T-helper 1 cell treated with Interleukin-12 subunit alpha and Interleukin-12 subunit beta and Interleukin-4 antibody, amounts not matched to agents 30 ng/mL and 1 ng/mL, for 36 hours (primary cell): ENCODE results near the gene KIR3DL3. TPM values are rescaled to one million over a fixed set of nuclear protein-coding genes. Genes with fewer than 3 reads are reported as not detected.
"Not testable (repeated sequence)": the region's sequence is repeated elsewhere in the genome, so short reads cannot be mapped to it uniquely, and the experiment has no call there.

Experiments used
- intact Hi-C: fragments of 100-400 bp; cut with micrococcal nuclease; formaldehyde crosslinking; loops from one replicate; pipeline ENCODE4 v1.15.1; 2024
- total RNA-seq: library from RNA; stranded (reverse); gene quantifications from 2 replicates; pipeline ENCODE4 v1.2.3, GENCODE V29; 2022

The KIR3DL3 gene
- total RNA-seq: not detected in 2 replicates

GRCh38 chr19:54724142-54724541, at the start of gene KIR3DL3:
KIR3DL3 (plus strand) TSS chr19:54724442; CDS start chr19:54724497, 55 bp downstream.
- intact Hi-C loops: no loop called here

GRCh38 chr19:54676210-54676834, 47.9 kb upstream of the KIR3DL3 start:
- intact Hi-C loops: loop anchor here (1.0 kb wide), 1 partner anchor 195 kb away; no protein-coding TSS in a partner anchor

GRCh38 chr19:54677217-54677616, 47.0 kb upstream of the KIR3DL3 start:
- intact Hi-C loops: no loop called here

GRCh38 chr19:54681596-54681995, 42.6 kb upstream of the KIR3DL3 start:
- intact Hi-C loops: not testable (repeated sequence)

- intact Hi-C loops: no loop called here
These were observed 41.9 kb upstream of the KIR3DL3 start for GRCh38 chr19:54682306-54682856.

- intact Hi-C loops: no loop called here
These were observed 39.7 kb upstream of the KIR3DL3 start for GRCh38 chr19:54684527-54684926.

- intact Hi-C loops: no loop called here
These were observed 32.5 kb upstream of the KIR3DL3 start for GRCh38 chr19:54691582-54692297.

- intact Hi-C loops: no loop called here
These were observed 32.0 kb upstream of the KIR3DL3 start for GRCh38 chr19:54692298-54692615.

GRCh38 chr19:54694648-54695047, 29.6 kb upstream of the KIR3DL3 start:
- intact Hi-C loops: no loop called here

- intact Hi-C loops: no loop called here
These were observed 28.1 kb upstream of the KIR3DL3 start for GRCh38 chr19:54696117-54696548.

- intact Hi-C loops: no loop called here
These were observed 27.5 kb upstream of the KIR3DL3 start for GRCh38 chr19:54696766-54697165.

- intact Hi-C loops: not testable (repeated sequence)
These were observed 26.5 kb upstream of the KIR3DL3 start for GRCh38 chr19:54697716-54698115.

- intact Hi-C loops: no loop called here
These were observed 19.3 kb upstream of the KIR3DL3 start for GRCh38 chr19:54704928-54705327.

GRCh38 chr19:54707962-54708361, 16.3 kb upstream of the KIR3DL3 start:
- intact Hi-C loops: no loop called here

- intact Hi-C loops: no loop called here
These were observed 15.5 kb upstream of the KIR3DL3 start for GRCh38 chr19:54708781-54709180.

- intact Hi-C loops: no loop called here
These were observed 14.9 kb upstream of the KIR3DL3 start for GRCh38 chr19:54709212-54709948.

GRCh38 chr19:54709956-54710355, 14.3 kb upstream of the KIR3DL3 start:
- intact Hi-C loops: loop anchor here (2.0 kb wide), 1 partner anchor 61 kb away; no protein-coding TSS in a partner anchor

GRCh38 chr19:54724644-54725043, 402 bp downstream of the KIR3DL3 start:
- intact Hi-C loops: no loop called here

GRCh38 chr19:54725321-54725720, 1.1 kb downstream of the KIR3DL3 start:
- intact Hi-C loops: no loop called here

- intact Hi-C loops: no loop called here
These were observed 3.3 kb downstream of the KIR3DL3 start for GRCh38 chr19:54727562-54727961.

GRCh38 chr19:54728167-54728566, 3.9 kb downstream of the KIR3DL3 start:
- intact Hi-C loops: no loop called here
